CD4-positive, alpha-beta T cell treated with Interleukin-17A for 1 hour (primary cell): ENCODE results near the gene ZNF81.
"Not testable (repeated sequence)": the region's sequence is repeated elsewhere in the genome, so short reads cannot be mapped to it uniquely, and the experiment has no call there.

Experiments
- DNase-seq: peaks from one replicate; pipeline ENCODE4 v3.0.0-alpha.2; 2020

The ZNF81 gene

GRCh38 chrX:47836164-47837072 is at the start of gene ZNF81:
TSS of gene ZNF81 (plus strand) at chrX:47836902. CDS start at chrX:47846268, 9,366 bp downstream.
- DNase-seq = peak; percentile 94

DNA sequence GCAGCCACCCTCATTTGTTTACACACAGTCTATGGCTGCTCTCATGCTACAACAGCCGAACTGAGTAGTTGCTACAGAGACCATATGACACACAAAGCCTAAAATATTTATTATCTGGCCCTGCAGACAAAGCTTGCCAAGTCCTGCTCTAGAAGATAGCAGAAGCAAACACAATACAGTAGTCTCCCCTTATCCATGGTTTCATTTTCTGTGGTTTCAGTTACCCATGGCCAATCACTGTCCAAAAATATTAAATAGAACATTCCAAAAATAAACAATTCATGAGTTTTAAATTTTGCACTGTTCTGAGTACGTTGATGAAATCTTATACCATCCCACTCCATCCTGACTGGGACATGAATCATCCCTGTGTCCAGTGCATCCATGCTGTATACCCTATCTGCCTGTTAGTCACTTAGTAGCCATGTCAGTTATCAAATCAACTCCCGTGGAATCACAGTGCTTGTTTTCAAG is 40.2 kb upstream of the ZNF81 start:
- DNase-seq = no peak

GRCh38 chrX:47797084-47797483 is 39.6 kb upstream of the ZNF81 start:
- no peak for DNase-seq

DNA sequence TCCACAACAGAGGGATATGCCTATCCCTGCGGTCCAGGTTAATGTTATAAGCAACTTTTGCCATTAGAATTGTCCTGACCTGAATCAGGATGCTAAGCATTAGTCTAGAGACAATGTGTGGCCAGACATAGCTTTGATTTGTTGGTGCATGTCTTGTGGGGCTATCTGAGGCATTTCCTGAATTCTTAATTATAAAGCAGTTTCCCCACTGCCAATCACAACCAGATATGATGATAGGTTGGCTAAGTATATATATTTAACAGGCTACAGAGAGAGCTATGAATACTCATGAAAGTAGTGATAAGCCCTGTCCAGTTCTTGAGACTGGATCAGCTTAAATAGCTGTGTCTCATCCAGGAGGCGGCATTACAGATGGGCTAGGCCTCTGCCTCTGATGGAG is 37.8 kb upstream of the ZNF81 start:
- DNase-seq = no peak

GRCh38 chrX:47802589-47802988 is 34.1 kb upstream of the ZNF81 start:
- no peak for DNase-seq

- not testable (repeated sequence) for DNase-seq
These were observed 33.6 kb upstream of the ZNF81 start for GRCh38 chrX:47803103-47803502.

DNA sequence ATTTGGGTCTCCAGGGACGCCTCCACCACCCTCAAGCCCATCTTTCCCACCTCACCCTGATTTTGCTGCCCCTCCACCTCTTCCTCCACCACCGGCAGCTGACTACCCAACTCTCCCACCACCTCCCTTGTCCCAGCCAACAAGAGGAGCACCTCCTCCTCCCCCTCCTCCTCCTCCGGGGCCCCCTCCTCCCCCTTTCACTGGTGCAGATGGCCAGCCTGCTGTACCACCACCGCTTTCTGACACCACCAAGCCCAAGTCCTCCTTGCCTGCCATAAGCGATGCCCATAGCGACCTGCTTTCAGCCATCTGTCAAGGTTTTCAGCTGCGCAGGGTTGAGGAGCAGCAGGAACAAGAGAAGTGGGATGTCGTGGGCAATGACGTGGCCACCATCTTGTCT is 32.4 kb upstream of the ZNF81 start:
- no peak for DNase-seq

- DNase-seq = not testable (repeated sequence)
These were observed 30.9 kb upstream of the ZNF81 start for GRCh38 chrX:47805844-47806243.

GRCh38 chrX:47806415-47807271 is 30.1 kb upstream of the ZNF81 start:
- DNase-seq = not testable (repeated sequence)

GRCh38 chrX:47807272-47807538 is 29.5 kb upstream of the ZNF81 start:
- not testable (repeated sequence) for DNase-seq

DNA sequence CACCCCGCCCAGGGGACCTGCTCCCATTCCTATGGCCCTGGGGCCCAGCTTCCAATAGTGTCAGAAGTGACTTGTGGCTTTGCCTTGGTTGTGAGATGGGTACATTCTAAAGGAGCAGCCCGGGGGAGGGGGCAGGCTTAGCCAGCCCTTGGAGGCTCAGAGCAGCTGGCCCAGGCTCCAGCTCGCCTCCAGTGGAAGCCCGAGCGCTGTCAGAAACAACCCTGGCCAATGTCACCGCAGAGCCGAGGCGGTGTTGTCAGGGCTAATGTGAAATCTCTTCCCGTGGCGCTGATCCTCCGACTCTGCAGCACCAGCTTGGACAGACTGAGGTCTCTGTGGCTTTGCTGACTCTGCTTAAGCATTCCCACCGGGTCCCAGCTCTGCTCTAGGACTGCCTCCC is 29.2 kb upstream of the ZNF81 start:
- DNase-seq = no peak

DNA sequence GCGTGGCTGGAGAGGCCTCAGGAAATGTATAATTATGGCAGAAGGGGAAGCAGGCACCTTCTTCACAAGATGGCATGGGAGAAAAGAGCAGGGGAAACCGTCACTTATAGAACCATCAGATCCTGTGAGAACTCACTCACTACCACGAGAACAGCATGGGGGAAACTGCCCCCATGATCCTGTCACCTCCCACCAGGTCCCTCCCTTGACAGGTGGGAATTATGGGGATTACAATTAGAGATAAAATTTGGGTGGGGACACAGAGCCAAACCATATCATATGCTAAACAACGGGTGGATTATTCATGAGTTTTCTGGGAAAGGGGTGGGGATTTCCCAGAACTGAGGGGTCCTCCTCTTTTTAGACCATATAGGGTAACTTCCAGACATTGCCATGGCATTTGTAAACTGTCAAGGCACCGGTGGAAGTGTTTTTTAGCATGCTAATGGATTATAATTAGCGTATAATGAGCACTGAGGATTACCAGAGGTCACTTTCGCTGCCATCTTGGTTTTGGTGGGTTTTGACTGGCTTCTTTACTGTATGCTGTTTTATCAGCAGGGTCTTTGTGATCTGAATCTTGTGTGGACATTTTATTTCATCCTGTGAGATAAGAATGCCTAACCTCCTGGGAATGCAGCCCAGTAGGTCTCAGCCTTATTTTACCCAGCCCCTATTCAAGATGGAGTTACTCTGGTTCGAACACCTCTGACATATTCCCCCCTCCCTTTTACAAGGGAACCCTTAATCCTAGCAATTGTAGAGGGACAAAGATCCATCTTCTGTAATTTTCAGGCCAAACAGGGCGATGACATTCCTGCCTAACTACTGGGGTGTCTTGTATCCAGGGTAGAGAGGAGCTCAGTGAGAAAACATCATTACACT is 27.6 kb upstream of the ZNF81 start:
- no peak for DNase-seq

- DNase-seq = no peak
These were observed 21.9 kb upstream of the ZNF81 start for GRCh38 chrX:47814851-47815250.

- no peak for DNase-seq
These were observed 20.5 kb upstream of the ZNF81 start for GRCh38 chrX:47815901-47816845.

GRCh38 chrX:47817421-47817820 is 19.3 kb upstream of the ZNF81 start:
- no peak for DNase-seq

DNA sequence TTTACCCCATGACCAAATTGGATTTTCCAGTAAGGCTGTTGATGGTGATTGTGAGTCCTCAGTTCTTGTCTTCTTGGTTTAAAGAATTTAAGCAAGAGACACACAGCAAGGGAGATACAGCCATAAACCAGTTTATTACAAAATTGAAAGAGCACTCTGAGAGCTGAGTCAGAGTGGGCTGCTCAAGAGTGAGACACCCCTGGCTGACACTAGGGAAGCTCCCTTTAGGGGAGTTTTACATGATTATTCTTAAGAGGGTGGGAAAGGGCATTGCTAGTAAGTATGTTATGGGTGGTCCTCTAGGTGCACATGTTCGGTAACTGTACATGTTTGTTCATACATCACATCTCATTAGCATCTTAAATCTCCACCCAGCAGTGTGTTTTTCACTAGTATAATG is 18.8 kb upstream of the ZNF81 start:
- DNase-seq = no peak

- no peak for DNase-seq
These were observed 7.7 kb upstream of the ZNF81 start for GRCh38 chrX:47828984-47829383.

DNA sequence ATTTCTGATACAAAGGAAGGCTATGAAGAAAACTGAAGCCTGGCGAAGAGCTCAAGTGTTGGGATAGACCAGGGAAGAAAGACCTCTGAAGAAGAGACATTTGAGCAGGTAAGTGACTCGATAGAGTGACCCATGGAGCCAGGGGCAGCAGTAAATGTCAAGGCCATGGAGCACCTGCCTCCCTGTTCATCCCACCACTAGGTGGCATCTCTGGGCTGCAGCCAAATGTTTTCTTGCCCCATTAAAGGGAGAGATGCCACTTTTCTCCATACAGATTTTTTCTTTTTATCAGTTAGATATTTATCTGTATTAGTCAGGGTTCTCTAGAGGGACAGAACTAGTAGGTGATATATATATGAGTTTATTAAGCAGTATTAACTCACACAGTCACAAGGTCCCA is 4.9 kb upstream of the ZNF81 start:
- peak; percentile 66 for DNase-seq

DNA sequence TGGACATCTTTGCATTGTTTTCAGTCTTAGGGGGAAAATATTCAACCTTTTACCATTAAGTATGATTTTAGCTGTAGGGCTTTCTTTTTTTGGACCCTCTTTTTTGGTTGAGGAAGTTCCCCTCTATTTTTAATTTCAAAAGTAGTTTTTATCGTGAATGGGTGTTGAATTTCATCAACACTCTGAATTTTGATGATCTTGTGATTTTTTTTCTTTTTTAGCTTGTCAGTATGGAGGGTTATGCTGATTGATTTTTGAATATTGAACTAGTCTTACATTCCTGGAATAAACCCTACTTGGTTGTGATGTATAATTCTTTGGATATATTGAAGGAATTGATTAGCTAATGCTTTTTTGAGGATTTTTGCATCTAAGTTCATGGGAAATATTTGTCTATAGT is 1.7 kb downstream of the ZNF81 start:
- no peak for DNase-seq

DNA sequence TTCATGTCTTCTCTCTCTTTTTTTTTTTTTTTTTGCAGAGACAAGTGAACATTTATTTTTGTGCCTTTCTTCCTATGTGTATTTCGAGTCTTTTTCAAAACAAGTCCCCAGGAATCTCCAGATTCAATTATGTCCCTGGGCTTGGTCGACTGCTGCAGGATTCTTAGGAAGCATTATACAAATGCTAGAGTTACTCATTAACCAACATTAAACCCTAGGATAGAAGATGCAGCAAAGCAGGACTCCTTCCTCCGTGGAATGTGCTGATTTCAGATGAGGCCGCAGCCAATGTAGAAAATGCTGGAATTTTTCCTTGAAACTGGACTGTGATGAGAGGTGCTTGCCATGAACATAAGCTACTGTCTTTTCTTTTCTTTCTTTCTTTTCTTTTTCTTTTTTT is 3.4 kb downstream of the ZNF81 start:
- no peak for DNase-seq

GRCh38 chrX:47843363-47843762 is 6.7 kb downstream of the ZNF81 start:
- no peak for DNase-seq

DNA sequence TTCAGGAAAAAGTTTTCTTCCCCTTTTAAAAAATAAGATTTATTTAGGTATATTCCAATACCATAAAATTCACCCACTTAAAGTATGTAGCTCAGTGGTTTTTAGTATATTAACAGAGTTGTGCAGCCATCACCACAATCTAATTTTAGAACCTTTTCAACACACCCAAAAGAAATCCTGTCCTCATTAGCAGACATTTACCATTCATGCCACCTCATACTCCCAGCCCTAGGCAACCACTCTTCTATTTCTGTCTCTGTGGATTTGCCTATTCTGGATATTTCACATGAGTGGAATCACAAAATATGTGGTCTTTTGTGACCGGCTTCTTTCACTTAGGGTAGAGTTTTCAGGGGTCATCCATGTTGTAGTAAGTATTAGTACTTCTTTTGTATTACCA is 7.4 kb downstream of the ZNF81 start:
- DNase-seq = no peak
